ENCODE results near the gene EAPP. TPM values are rescaled to one million over a fixed set of nuclear protein-coding genes. Genes with fewer than 3 reads are reported as not detected.

Gene EAPP
- total and polyA plus RNA-seq, 2 of the 13 experiments (the other 11 are each of a cell fraction or from before 2014, with no cell fraction given) = 68.7 to 110 TPM

- TF ChIP-seq NCOA1 (CRISPR knock-in tag; IDR thresholded peaks at IDR 0.05) (0 out of 2 replicates have a peak, but pooled peaks have one; percentile 80), HIVEP1 (CRISPR knock-in tag; IDR thresholded peaks at IDR 0.05) (no peak), ZNF800 (CRISPR knock-in tag; IDR thresholded peaks at IDR 0.05) (no peak), ARID4A (CRISPR knock-in tag; IDR thresholded peaks at IDR 0.05; ENCODE audit: borderline replicate concordance) (0 out of 2 replicates have a peak, but pooled peaks have one; percentile 12), KMT2B (CRISPR knock-in tag; IDR thresholded peaks at IDR 0.05) (0 out of 2 replicates have a peak, but pooled peaks have one; percentile 41), SALL1 (CRISPR knock-in tag; IDR thresholded peaks at IDR 0.05) (peak; percentile 29; the same call in 1 of the 2 replicates), ZNF619 (CRISPR knock-in tag; IDR thresholded peaks at IDR 0.05) (no peak), ZNF263 (CRISPR knock-in tag; IDR thresholded peaks at IDR 0.05) (no peak)
These were observed 40.7 kb downstream of the EAPP start (continued) for GRCh38 chr14:34498684-34499412.
